Mesodermal cell (in vitro differentiated cells): ENCODE results near the gene BPIFB6. TPM values are rescaled to one million over a fixed set of nuclear protein-coding genes. Genes with fewer than 3 reads are reported as not detected.

Source experiments
- H3K27ac ChIP-seq: 2 replicates; pipeline ENCODE4 v1.7.0; 2013; ENCODE audit warnings: mild to moderate bottlenecking, low read depth, low read length, moderate library complexity; ENCODE audit not compliant: severe bottlenecking
- H3K36me3 ChIP-seq: 2 replicates; pipeline ENCODE4 v1.7.1; 2013; ENCODE audit warnings: mild to moderate bottlenecking, low read length, moderate library complexity; ENCODE audit not compliant: control insufficient read depth, insufficient read depth
- H3K4me1 ChIP-seq: one replicate; pipeline ENCODE4 v1.7.1; 2013; ENCODE audit warnings: mild to moderate bottlenecking, low read length; ENCODE audit not compliant: insufficient read depth, control insufficient read depth, poor library complexity, severe bottlenecking
- H3K4me3 ChIP-seq: 2 replicates; pipeline ENCODE4 v1.7.0; 2013; ENCODE audit warnings: low read length, control low read depth, mild to moderate bottlenecking; ENCODE audit not compliant: insufficient read depth, poor library complexity, severe bottlenecking; ENCODE audit errors: extremely low read depth
- H3K9me3 ChIP-seq: 2 replicates; pipeline ENCODE4 v1.7.1; 2013; ENCODE audit warnings: mild to moderate bottlenecking, low read length, moderate library complexity; ENCODE audit not compliant: control insufficient read depth
- WGBS, 2 experiments: methylation state at CpG; one replicate each; pipeline ENCODE4 v1.1.5; 2013; ENCODE audit warnings: missing lambda C conversion rate in 2 of 2; ENCODE audit not compliant: insufficient coverage in 2 of 2; 5-methylcytosine and 5-hydroxymethylcytosine counted together
- polyA plus RNA-seq, 2 experiments: library from polyadenylated mRNA; stranded (reverse); fragments of 50-300 nt; gene quantifications; one replicate each; pipeline ENCODE4 v1.2.3, GENCODE V29; 2013

BPIFB6 gene, protein sequence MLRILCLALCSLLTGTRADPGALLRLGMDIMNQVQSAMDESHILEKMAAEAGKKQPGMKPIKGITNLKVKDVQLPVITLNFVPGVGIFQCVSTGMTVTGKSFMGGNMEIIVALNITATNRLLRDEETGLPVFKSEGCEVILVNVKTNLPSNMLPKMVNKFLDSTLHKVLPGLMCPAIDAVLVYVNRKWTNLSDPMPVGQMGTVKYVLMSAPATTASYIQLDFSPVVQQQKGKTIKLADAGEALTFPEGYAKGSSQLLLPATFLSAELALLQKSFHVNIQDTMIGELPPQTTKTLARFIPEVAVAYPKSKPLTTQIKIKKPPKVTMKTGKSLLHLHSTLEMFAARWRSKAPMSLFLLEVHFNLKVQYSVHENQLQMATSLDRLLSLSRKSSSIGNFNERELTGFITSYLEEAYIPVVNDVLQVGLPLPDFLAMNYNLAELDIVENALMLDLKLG
- polyA plus RNA-seq (2013, experiment 1 of 2) = not detected
- not detected for polyA plus RNA-seq (2013, experiment 2 of 2)

DNA sequence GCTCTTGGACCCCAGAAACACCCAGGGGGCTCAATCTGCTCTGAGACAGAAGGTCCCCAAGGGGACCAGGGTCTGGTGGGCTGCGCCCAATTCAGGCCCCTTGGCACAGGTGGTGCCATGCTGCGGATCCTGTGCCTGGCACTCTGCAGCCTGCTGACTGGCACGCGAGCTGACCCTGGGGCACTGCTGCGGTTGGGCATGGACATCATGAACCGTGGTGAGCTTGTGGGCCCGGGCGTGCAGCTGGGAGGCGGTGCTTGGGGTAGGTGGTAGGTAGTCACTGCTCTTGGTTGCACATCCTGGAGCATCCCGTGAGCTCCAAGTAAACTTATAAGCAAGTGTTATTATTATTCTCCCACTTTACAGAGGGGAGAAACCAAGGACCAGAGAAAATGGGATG lies at the start of gene BPIFB6:
Gene BPIFB6, plus strand, starts transcription at position 118 of the 400 bp plus-strand sequence. Its CDS starts 0 bp downstream, at position 118.
- Histone ChIP-seq H3K4me1 (no peaks in the 10 kb centered on the region), H3K4me3 (no peak within 1 kb of the TSS), H3K9me3 (no peaks in the 10 kb centered on the region), H3K36me3 (no peaks in the 10 kb centered on the region), H3K27ac (no peak within 1 kb of the TSS)
- 90% methylated on average over 5 of the region's 10 CpGs; no CpG with 5 or more reads in 1 of the 2 experiments for WGBS, 2 experiments

DNA sequence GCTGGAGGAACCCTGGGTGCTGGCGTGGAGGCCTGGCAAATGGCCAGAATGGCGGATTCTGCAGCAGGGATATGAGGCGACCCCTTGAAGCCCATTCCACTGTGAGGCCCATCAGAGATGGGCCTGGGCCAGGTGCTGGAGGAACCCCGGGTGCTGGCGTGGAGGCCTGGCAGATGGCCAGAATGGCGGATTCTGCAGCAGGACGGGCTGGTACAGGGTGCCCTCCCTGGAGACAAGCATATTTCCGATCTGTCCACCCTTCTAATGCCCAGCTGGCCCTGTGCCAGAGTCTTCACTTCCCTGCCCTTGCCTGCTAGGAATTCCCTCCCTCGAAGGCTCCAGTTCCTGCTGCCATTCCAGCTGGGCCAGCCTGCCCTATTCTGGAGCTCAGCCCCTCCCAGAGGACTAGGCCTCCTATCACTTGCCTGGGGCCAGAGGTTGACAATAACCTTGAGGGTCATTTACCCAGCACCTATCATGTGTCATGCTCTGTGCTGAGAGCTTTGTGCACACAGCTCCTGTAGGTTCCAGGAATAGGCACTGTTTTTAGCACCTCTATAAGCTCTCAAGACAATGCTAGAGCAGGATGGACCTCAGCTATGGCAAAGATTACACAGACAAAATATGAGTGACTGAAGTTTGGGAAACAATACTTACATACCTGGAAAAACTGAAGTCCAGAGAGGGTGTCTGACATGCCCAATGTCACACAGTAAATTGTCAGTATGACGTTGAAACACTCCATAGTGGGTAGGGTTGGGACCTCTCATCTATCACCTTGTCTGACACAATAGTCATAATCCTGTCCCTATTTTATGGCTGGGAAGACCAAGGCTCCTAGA lies 48.6 kb upstream of the BPIFB6 start:
- no peak overlapping the region for H3K27ac ChIP-seq
- H3K4me3 ChIP-seq = no peak overlapping the region
- no peaks in the 10 kb centered on the region for H3K36me3 ChIP-seq
- H3K9me3 ChIP-seq = no peaks in the 10 kb centered on the region
- H3K4me1 ChIP-seq = peaks cover 3% of the 10 kb centered on the region
- 82 to 90% methylated on average over 9 to 10 of the region's 10 CpGs for WGBS, 2 experiments

DNA sequence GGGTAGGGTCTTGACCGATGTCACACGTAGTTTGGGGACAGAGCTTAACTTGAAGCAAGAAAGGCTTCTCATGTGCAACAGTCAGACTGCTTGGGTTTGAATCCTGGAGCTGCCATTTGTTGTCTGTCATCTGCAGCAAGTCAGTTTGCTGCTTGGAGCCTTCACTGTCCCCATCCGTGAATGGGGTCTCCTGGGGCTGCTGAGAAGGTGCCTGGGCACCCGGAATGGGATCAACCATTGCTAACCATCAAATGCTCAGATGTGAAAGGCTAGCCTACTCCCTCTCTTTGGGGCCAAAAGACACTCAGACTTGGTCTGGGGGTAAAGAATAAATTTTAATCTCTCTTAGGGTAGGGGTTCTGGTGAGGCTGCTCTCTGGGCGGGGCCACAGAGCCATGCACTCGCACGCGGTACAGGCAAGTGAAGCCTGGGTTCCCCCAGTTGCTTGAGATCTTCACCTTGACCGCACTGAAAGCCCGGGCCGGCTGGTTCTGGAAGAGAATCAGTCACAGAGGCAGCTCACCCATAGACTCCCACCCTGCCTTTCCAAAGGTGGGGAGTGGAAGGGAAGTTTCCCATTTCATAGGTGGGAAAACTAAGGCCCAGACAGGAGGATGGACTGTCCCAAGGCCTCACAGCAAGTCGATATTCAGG lies 47.9 kb upstream of the BPIFB6 start:
- WGBS, 2 experiments = 90% methylated on average over 9 to 10 of the region's 12 CpGs
- no peak overlapping the region for H3K27ac ChIP-seq
- no peaks in the 10 kb centered on the region for H3K36me3 ChIP-seq
- H3K4me3 ChIP-seq = no peak overlapping the region
- H3K4me1 ChIP-seq = peaks cover 4% of the 10 kb centered on the region
- H3K9me3 ChIP-seq = no peaks in the 10 kb centered on the region

DNA sequence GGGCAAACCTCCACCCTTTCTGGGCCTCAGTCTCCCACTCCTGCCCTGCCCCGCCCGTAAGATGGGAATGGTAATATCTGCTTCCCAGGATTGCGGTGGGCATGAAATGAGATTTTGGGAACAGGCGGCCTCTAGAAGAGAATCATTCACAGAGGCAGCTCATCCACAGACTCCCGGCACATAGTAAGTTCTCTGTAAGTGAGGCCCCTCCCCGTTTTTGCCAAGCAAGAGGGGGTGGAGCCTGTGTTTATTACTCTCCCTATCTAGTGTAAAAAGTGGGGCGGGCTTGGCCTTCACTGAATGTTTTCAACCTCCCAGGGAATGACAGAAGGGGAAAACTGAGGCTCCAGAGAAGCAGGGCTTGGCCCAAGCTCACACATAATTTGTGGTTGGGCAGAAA lies 47.3 kb upstream of the BPIFB6 start:
- H3K4me3 ChIP-seq = no peak overlapping the region
- H3K27ac ChIP-seq = no peak overlapping the region
- H3K9me3 ChIP-seq = no peaks in the 10 kb centered on the region
- H3K4me1 ChIP-seq = peaks cover 4% of the 10 kb centered on the region
- H3K36me3 ChIP-seq = no peaks in the 10 kb centered on the region
- WGBS, 2 experiments = 75 to 84% methylated on average over 5 to 6 of the region's 7 CpGs

DNA sequence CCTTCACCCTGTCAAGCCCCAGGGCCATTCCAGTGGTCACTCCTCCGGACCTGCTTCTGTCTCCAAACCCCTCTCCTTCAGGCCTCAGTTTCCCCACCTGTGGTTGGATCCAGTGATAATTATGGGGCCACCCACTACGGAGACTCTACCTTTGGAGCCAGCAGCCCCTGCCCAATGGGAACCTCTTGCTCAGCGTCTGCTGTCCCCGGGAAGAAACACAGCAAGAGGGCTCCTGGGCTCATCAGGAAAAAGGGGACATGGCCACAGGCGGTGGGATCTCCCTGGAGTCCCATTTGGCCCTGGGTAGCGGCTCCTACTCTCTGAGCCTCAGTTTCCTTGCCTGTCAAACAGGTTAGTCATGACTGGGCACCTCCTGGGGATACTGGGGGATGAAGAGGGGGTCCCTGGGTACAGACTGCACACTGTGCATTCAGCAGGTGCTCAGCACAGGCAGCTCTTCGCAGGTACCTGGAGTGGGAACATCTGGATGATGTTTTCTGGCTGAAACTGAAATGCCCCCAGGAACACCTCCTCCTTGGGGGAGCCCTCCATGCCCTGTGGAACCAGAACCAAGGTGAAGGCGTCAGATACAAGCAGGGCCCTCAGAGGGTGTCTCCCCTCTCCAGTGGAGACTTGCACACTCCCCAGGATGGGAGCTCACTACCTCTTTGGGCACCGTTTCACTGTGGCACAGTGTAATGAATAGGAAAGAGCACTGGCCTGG lies 46.7 kb upstream of the BPIFB6 start:
- H3K4me3 ChIP-seq = no peak overlapping the region
- peaks cover 4% of the 10 kb centered on the region for H3K4me1 ChIP-seq
- no peaks in the 10 kb centered on the region for H3K36me3 ChIP-seq
- H3K27ac ChIP-seq = no peak overlapping the region
- H3K9me3 ChIP-seq = no peaks in the 10 kb centered on the region
- WGBS, 2 experiments = 88 to 98% methylated on average over 7 to 8 of the region's 9 CpGs

DNA sequence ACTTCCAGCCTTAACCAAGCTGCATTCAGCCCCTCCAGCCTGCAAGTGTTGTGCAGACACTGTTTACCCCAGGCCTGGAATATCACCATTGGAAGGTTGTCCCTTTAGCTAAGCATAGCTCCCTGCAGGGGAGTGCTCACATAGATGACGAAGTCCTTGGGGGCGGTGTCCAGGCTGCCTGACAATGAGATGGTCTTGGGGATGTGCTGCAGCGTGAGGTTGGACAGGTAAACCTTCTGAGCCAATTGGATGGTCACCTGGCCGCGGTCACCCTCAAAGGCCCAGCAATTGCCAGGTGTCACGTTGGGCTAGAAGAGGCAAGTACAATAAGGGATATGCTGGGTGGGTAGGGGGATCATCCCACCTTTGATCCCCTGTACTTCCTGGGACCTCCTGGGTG lies 45.9 kb upstream of the BPIFB6 start:
- WGBS, 2 experiments = 92 to 97% methylated on average over 3 to 6 of the region's 6 CpGs
- no peaks in the 10 kb centered on the region for H3K9me3 ChIP-seq
- peaks cover 4% of the 10 kb centered on the region for H3K4me1 ChIP-seq
- no peak overlapping the region for H3K27ac ChIP-seq
- no peak overlapping the region for H3K4me3 ChIP-seq
- H3K36me3 ChIP-seq = no peaks in the 10 kb centered on the region

DNA sequence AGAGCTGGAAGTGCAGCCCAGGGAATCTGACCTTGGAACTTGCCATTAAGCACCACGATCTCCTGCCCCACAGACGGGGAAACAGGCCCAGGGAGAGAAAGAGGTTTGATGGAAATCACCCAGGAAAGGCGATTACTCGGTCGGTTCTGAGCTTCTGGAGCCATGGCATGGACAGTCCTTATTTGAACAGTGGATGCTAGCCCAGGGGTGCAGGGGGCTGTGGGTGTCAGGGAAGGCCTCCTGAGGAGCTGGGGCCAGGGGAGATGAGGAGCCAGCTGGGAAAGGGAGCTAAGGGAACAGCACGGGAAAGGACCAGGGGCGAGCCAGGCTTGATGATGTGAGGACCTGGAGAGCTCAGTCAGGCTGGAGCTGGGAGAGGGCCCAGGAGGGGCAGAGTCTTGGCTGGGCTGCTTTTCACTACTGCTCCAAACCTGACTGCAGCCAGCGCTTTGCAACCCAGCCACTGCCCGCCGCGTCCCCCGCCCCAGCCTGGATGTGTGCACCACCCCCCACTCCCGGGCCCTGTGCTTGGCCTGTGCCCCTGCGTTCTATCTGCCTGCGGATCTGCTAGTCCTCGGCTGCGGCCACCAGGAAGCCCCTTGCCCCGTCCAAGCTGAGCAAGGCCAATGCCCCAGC lies 45.0 kb upstream of the BPIFB6 start:
- WGBS, 2 experiments = 88 to 97% methylated on average over 12 to 18 of the region's 18 CpGs
- Histone ChIP-seq H3K27ac (no peak overlapping the region), H3K4me3 (no peak overlapping the region), H3K36me3 (no peaks in the 10 kb centered on the region), H3K4me1 (peaks cover 4% of the 10 kb centered on the region), H3K9me3 (no peaks in the 10 kb centered on the region)

DNA sequence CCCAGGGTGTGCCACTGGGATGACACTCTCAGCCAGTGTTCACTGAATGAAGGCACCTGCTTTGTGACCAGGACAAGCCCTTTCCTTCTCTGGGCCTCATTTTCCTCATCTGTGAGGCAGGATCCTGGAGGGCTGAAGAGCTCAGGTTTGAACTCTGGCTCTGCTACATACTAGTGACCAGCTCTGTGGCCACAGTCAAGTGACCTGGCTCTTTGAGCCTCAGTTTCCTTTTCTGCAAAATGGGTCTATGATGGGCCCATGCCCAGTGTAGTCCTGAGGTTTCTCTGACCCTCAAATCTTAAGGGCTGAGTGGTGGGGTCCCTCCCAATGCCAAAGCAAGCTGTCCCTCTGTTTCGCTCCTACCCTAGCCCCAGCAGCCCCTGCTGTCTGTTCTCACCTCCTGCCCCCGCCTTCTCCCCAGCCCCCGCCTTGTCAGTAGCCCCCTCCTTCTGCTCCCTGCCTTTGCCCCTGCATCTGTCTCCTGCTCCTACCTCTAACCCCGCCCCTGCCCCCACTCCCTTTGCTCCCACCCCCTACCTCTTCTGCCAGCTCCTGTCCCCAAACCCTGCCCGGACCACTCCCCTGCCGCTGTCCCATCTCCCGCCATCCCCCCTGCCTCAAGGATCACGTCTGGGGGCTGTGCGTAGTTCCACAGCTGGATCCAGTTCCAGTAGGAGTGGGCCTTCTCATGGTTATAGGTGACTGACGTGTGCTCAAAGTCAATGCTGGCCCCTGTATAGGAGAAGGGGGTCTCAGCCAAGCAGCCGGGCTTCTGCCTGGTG lies 44.2 kb upstream of the BPIFB6 start:
- Histone ChIP-seq H3K4me1 (peaks cover 4% of the 10 kb centered on the region), H3K4me3 (no peak overlapping the region), H3K9me3 (no peaks in the 10 kb centered on the region), H3K27ac (no peak overlapping the region), H3K36me3 (no peaks in the 10 kb centered on the region)
- 80 to 90% methylated on average over 2 to 3 of the region's 11 CpGs for WGBS, 2 experiments

DNA sequence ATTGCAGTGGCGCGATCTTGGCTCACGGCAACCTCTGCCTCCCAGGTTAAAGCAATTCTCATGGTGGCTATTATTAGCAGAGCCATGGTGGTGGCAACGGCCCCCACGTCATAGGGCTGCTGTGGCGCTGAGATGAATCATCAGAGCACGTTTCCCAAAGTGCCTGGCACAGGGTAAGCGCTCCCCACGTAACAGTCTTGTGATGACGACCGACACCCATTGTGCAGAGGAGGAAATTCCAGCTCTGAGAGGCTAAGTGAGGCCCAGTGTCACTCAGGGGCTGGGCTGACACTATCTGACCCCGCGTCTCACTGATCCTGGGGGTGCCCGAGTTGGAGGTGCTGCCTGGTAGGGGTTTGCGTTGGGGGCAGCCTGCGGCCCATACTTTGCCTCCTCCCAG lies 43.4 kb upstream of the BPIFB6 start:
- H3K4me1 ChIP-seq = peaks cover 4% of the 10 kb centered on the region
- 89 to 92% methylated on average over 13 to 16 of the region's 16 CpGs for WGBS, 2 experiments
- no peak overlapping the region for H3K27ac ChIP-seq
- no peaks in the 10 kb centered on the region for H3K36me3 ChIP-seq
- no peak overlapping the region for H3K4me3 ChIP-seq
- H3K9me3 ChIP-seq = no peaks in the 10 kb centered on the region
